Right renal pelvis (tissue), 4 donors: ENCODE data around the gene SNRNP27. TPM values are rescaled to one million over a fixed set of nuclear protein-coding genes. Genes with fewer than 3 reads are reported as not detected.
"Not testable (repeated sequence)": the region's sequence is repeated elsewhere in the genome, so short reads cannot be mapped to it uniquely, and the experiment has no call there.

Source experiments
- DNase-seq, 4 donors: peaks; one replicate each; pipeline ENCODE4 v3.0.0-alpha.2; 2013; ENCODE audit warnings: low read depth in 4 of 4, low spot score in 3 of 4, missing footprints in 1 of 4
- polyA plus RNA-seq, 4 donors: library from polyadenylated mRNA; unstranded; fragments of 120-200 nt; gene quantifications; one replicate each; pipeline ENCODE4 v1.2.1, GENCODE V29; 2013; ENCODE audit not compliant: insufficient read length in 4 of 4

SNRNP27 gene
- polyA plus RNA-seq, 4 donors: 70.7 to 84.7 (median 78.4) TPM

DNA sequence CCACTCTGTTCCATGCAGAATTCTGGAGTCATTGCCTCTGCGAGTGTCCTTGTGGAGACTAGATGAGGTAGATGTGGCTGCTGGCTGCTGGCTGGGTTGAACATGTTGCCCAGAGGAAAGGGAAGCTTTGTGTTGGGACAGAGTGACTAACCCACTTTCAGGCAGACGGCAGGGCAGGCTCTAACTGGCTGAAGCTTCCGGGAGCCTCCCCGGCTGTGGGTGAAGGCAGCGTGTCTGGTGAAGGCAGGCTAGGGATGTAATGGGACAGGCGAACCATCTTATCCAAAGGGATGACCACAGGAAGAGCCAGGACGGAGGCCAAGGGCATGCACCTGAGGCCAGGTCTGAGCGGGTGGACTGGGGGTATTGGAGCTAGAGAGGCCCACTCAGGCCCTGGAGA lies 51.7 kb downstream of the SNRNP27 start:
- DNase-seq: no peak

DNA sequence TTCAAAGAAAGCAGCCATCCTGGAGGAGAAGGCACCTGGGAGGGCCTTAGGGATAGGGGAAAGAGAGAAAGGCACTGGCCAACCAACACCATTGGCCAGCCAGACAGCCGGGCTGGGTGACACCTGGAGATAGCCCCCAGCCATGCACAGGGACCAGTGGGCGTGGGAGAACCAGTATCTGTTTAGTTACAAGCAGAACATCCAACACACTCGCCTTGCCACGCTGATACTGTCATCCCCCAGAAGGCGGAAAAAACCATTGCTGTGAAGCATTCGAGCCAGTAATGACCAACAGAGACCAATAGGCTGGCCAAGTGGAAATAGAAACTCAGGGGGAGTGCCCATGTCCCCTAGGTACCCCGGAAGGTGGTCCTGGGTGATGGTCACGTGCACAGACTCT lies 52.2 kb downstream of the SNRNP27 start:
- DNase-seq: no peak

DNA sequence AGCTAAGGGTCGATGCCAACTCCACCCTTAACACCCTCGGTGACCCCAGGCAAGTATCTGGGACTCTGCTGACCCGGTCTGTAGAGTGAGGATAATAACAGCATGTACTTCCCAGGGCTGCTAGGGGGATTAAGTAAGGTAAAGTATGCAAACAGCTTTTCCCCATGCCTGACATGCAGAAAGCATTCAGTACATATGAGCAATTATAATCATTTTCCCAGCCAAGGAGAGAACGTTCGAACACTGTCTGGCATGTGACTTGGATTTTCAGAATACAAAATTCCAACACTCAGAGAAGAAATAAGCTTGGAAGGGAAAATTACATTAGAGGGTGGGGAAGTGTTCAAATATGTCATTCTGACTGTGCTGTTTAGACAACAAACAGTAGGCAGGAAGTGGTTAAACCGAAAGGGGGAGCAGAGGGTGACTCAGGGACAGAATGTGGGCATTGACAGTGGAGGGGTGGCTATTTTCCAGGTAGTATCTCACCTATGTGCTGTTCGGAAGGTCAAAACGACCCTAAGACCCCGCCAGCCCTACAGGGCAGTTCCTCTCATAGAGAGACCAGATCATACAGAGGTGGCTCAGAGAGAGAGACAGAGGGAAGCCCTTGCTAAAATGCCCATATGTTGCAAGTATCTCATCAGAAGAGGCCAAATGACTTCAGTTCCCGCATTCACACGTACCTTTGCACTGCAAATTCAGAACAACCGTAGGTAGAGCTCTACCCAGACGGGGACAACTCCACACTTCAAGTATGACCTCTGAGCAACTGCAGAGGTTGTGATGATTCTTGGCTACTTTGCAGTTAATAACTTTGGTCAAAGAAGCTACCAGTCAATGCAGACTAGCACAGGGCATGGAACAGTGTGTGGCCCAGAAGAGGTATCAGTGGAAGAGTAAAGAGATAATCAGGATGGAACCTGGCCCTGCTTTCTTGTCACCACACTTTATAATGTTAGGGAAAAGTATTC lies 52.9 kb downstream of the SNRNP27 start:
- no peak for DNase-seq

DNA sequence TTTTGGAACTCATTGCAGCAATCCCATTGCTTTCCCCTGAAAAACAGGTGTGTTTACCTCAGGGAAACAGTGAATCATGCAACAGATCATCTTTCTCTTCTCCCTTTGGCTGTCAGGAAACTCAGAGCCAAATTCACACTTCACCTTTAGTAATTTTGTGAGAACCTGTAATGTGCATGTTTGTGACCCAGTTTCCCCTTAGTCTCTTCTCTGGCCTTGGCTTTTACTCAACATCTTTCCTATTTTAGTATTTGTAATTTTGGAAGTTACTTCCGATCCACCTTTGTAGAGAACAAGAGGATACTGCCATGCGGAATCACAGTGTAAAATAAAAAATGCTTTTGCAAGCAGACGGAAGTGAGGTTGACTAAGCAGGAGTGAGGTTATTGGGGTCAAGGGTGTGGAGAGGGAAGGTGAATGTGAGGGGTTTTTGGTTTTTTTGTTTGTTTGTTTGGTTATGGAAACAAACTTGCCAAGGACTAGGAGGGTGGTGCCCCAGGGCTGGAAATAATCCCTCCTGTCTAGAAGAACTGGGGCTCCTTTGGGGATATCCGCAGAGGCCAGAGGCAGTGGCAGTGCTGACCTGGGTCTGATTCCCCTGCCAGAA lies 53.7 kb downstream of the SNRNP27 start:
- DNase-seq: no peak

DNA sequence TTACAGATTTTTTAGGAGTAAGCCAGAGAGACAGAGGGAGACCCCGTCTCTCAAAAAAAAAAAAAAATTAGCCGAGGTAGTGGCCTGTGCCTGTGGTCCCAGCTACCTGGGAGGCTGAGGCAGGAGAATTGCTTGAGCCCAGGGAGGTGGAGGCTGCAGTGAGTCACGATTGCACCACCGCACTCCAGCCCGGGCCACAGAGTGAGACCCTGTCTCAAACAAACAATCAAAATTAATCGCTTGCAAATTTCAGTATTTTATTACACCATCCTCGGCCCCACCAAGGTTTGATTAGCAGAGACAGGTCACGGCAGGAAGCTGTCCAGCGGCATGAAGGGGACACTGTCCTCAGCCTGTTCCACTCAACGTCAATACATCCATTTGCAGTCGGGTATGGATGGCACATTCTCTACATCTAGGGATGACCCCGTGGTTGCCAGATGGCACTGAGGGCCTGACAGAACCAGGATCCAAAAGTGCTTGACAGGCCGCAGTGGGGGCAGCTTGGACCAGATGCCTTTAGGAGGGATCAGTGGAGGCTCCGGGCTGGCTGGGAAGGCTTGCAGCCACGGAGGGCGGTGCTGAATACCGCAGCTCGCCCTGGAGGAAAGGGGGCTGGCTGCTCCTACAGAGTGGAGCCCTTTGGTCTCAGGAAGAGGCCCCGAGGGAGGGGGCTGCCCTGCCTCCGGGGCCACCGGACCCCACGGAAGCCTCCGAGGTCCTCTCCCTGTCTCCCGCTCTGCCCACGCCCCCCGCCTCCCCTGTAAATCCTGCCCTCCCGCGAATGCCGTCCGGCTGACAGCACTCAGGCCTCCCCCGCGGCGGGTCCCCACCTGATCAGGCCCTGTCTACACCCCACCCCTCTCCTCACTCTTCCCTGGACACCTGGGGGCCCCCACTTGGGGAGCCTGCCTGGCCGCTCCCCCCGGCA lies 54.5 kb downstream of the SNRNP27 start:
- DNase-seq: no peak

DNA sequence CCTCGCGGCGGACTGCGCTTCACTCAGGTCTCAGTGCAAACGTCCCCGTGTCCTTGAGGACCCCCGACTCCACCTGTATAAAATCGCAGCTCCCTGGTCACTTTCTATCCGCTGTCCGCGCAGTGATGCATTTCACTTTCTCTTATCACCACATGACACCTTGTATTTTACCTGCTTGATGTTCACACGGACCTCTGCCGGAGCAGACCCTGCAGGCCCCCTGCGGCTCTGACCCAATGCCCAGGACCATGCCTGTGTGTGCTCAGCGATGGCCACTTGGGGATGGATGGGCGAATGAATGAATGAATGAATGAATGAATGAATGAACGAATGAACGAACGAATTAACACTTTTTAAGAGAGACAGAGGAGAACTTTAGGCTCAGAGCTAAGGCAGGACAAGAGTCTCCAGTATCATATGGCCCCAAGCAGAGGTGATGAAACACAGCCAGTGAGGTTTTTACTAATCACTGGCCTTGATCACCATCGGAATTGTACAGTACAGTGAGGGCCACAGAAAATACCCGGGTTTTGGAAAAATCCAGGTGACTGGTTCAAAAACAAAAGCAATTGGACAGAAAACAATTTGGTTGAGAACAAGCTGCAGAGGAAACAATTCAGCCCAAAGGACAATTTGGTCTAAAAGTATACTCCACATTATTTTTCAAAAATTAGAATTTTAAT lies 55.3 kb downstream of the SNRNP27 start:
- DNase-seq: no peak

DNA sequence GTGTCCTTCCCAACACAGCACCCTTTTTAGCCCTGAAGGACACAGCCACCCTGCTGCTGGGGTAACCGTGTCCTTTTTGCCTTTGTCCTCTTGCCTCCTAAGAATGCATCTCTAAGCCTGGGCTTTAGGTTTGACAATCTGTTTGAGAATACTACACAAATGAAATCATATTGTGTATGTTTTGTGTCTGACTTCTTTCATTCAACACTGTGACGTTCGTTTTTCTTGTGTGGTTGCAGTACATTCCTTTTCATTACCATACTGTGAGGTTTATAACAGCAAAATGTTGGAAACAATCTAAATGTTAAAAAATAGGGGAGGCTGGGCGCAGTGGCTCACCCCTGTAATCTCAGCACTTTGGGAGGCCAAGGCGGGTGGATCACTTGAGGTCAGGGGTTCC lies 56.5 kb downstream of the SNRNP27 start:
- DNase-seq: no peak

DNA sequence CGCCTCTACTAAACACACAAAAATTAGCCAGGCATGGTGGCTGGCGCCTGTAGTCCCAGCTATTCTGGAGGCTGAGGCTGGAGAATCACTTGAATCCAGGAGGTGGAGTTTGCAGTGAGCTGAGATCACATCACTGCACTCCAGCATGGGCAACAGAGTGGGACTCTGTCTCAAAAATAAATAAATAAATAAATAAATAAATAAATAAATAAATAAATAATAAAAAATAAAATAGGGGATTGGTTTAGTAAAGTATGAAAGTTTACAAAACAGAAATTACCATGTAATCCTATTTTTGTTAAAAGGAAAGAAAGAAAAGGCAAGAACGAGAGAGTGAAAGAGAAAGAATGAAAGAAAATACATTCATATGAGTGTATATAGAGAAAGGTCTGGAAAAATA lies 56.9 kb downstream of the SNRNP27 start:
- DNase-seq: not testable (repeated sequence)

DNA sequence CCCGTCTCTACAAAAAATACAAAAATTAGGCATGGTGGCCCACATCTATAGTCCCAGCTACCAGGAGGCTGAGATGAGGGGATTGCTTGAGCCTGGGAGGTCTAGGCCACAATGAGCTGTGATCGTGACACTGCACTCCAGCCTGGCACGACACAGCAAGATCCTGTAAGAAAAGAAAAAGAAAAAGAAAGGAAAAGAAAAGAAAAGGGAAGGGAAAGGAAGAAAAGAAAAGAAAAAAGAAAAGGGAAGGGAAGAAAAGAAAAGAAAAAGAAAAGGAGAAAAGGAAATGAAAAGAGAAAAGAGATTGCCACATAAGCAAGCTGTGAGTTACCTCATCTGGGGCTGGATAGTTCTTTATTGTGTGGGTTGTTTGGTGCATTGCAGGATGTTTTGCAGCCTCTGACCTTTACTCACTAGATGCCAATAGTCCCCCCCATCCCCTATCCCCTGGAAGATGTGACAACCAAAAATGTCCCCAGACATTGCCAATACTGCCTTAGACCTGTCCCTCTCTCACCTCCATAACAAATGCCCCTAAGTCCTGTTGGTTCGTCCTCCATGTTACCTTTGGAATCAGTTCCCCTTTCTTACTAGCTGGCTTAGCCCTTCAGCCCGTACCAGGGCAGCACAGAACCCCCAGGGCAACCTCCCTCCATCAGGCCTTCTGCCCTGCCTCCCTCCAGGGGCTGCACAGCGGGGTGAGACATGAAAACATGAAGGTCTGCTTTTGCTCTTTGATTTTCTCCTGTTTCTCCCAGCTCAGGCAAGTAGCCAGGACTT lies 58.8 kb downstream of the SNRNP27 start:
- DNase-seq: no peak

DNA sequence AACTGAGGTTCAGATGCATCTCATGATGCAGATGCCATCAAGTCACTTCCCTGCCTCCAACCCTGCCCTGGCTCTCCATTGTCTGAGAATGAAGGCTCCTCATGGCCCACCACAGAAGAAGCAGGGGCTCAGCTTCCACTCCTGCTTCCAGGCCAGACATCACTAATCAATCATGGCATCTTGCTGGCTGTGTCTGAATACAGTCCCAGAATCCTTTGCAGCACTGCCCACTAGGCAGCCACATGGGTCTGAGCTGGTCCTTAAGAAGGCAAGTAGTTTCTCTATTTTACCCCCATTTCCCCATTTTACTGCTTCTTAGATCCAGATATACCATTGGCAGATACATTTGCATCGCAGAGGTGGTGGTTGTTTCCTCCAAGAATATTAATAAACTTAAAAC lies 60.3 kb downstream of the SNRNP27 start:
- no peak for DNase-seq

Other genes with a start within 250 kb of the SNRNP27 start
- 100 to 1,000 TPM; 255 to 291 (median 256) TPM for gene ANXA4, start 151.8 kb upstream of the SNRNP27 start, polyA plus RNA-seq
- 10 to 100 TPM; 32.1 to 37.4 (median 35.9) TPM for gene GMCL1, start 64.3 kb upstream of the SNRNP27 start, polyA plus RNA-seq
- 10 to 100 TPM; 10.5 to 15.1 (median 12.2) TPM for gene MXD1, start 21.2 kb downstream of the SNRNP27 start, polyA plus RNA-seq
- gene ASPRV1, start 67.7 kb downstream of the SNRNP27 start, polyA plus RNA-seq: 1 to 10 TPM; 3.8 to 5.1 (median 4.3) TPM
- 100 to 1,000 TPM; 298 to 339 (median 319) TPM for gene PCBP1, start 193.5 kb downstream of the SNRNP27 start, polyA plus RNA-seq